DMS153 treated with DMSO at 0.1 percent for 48 hours (cell line): ENCODE measurements around the gene SP5.
"Not testable (repeated sequence)": the region's sequence is repeated elsewhere in the genome, so short reads cannot be mapped to it uniquely, and the experiment has no call there.

Experiments
- DNase-seq: peaks from one replicate; lab custom pipeline; 2025; ENCODE audit not compliant: unreplicated experiment; lab: John Stamatoyannopoulos, UW

Gene SP5

GRCh38 chr2:170710609-170710979 is 4.5 kb upstream of the SP5 start:
- DNase-seq, result no peak

GRCh38 chr2:170711196-170711773 is 3.9 kb upstream of the SP5 start:
- no peak for DNase-seq

- DNase-seq, result no peak
These were observed 3.1 kb upstream of the SP5 start for GRCh38 chr2:170711774-170712652.

GRCh38 chr2:170712653-170713542 is 2.2 kb upstream of the SP5 start:
- DNase-seq, result no peak

- DNase-seq, result no peak
These were observed 1.4 kb upstream of the SP5 start for GRCh38 chr2:170713543-170714380.

- no peak for DNase-seq
These were observed 616 bp upstream of the SP5 start for GRCh38 chr2:170714381-170715061.

GRCh38 chr2:170715932-170716777 is 1.0 kb downstream of the SP5 start:
- DNase-seq, result no peak

GRCh38 chr2:170716851-170717598 is 1.9 kb downstream of the SP5 start:
- no peak for DNase-seq

- DNase-seq, result no peak
These were observed 2.4 kb downstream of the SP5 start for GRCh38 chr2:170717599-170717963.

GRCh38 chr2:170717991-170718589 is 3.0 kb downstream of the SP5 start:
- DNase-seq, result no peak

- no peak for DNase-seq
These were observed 4.7 kb downstream of the SP5 start for GRCh38 chr2:170719810-170720209.

- DNase-seq, result no peak
These were observed 6.5 kb downstream of the SP5 start for GRCh38 chr2:170721678-170722077.

- DNase-seq, result no peak
These were observed 7.2 kb downstream of the SP5 start for GRCh38 chr2:170722301-170722700.

GRCh38 chr2:170723446-170723958 is 8.4 kb downstream of the SP5 start:
- no peak for DNase-seq

GRCh38 chr2:170733798-170734600 is 18.9 kb downstream of the SP5 start:
- DNase-seq, result no peak

- DNase-seq, result not testable (repeated sequence)
These were observed 19.5 kb downstream of the SP5 start for GRCh38 chr2:170734601-170735000.

- DNase-seq, result no peak
These were observed 21.5 kb downstream of the SP5 start for GRCh38 chr2:170736628-170737027.
